ENCODE results near the gene UBE3D. TPM values are rescaled to one million over a fixed set of nuclear protein-coding genes. Genes with fewer than 3 reads are reported as not detected.

UBE3D gene
- total RNA-seq, 2 donors from 2014 or later, result 3.6 TPM

- no peak for DNase-seq (ENCODE audit: low spot score)
- intact Hi-C loops (cut with DNase I), result no loop called here
Observed at GRCh38 chr6:82987416-82987815, 78.2 kb downstream of the UBE3D start.

- DNase-seq (ENCODE audit: low spot score), result no peak
- intact Hi-C loops (cut with DNase I), result no loop called here
Observed at GRCh38 chr6:82984720-82985119, 80.9 kb downstream of the UBE3D start.

GRCh38 chr6:82980086-82980485, 85.6 kb downstream of the UBE3D start:
- intact Hi-C loops (cut with DNase I), result no loop called here
- no peak for DNase-seq (ENCODE audit: low spot score)

GRCh38 chr6:82979657-82980056, 86.0 kb downstream of the UBE3D start:
- no peak for DNase-seq (ENCODE audit: low spot score)
- intact Hi-C loops (cut with DNase I), result no loop called here

GRCh38 chr6:82978362-82978945, 87.2 kb downstream of the UBE3D start:
- intact Hi-C loops (cut with DNase I), result no loop called here
- no peak for DNase-seq (ENCODE audit: low spot score)

- no peak for DNase-seq (ENCODE audit: low spot score)
- intact Hi-C loops (cut with DNase I), result no loop called here
Observed at GRCh38 chr6:82976179-82976578, 89.5 kb downstream of the UBE3D start.

- intact Hi-C loops (cut with DNase I), result no loop called here
- DNase-seq (ENCODE audit: low spot score), result no peak
Observed at GRCh38 chr6:82971877-82972460, 93.7 kb downstream of the UBE3D start.

GRCh38 chr6:82970839-82971238, 94.8 kb downstream of the UBE3D start:
- no peak for DNase-seq (ENCODE audit: low spot score)
- intact Hi-C loops (cut with DNase I), result no loop called here

GRCh38 chr6:82968708-82969107, 96.9 kb downstream of the UBE3D start:
- intact Hi-C loops (cut with DNase I), result no loop called here
- no peak for DNase-seq (ENCODE audit: low spot score)

- DNase-seq (ENCODE audit: low spot score), result no peak
- intact Hi-C loops (cut with DNase I), result no loop called here
Observed at GRCh38 chr6:82963191-82963925, 102.3 kb downstream of the UBE3D start.

GRCh38 chr6:82959385-82959941, 106.2 kb downstream of the UBE3D start:
- intact Hi-C loops (cut with DNase I), result no loop called here
- DNase-seq (ENCODE audit: low spot score), result no peak

GRCh38 chr6:82958551-82958950, 107.1 kb downstream of the UBE3D start:
- intact Hi-C loops (cut with DNase I), result no loop called here
- no peak for DNase-seq (ENCODE audit: low spot score)

- intact Hi-C loops (cut with DNase I), result no loop called here
- DNase-seq (ENCODE audit: low spot score), result no peak
Observed at GRCh38 chr6:82957868-82958245, 107.8 kb downstream of the UBE3D start.

GRCh38 chr6:82957171-82957867, 108.3 kb downstream of the UBE3D start:
- intact Hi-C loops (cut with DNase I), result no loop called here

GRCh38 chr6:82955841-82956240, 109.8 kb downstream of the UBE3D start:
- intact Hi-C loops (cut with DNase I), result no loop called here
- no peak for DNase-seq (ENCODE audit: low spot score)

More at GRCh38 chr6:82957171-82957867, 108.3 kb downstream of the UBE3D start:
- no peak for DNase-seq (ENCODE audit: low spot score)

- intact Hi-C loops (cut with DNase I), result no loop called here
- no peak for DNase-seq (ENCODE audit: low spot score)
Observed at GRCh38 chr6:82954937-82955577, 110.6 kb downstream of the UBE3D start.

- no peak for DNase-seq (ENCODE audit: low spot score)
- intact Hi-C loops (cut with DNase I), result no loop called here
Observed at GRCh38 chr6:82954356-82954755, 111.3 kb downstream of the UBE3D start.

- intact Hi-C loops (cut with DNase I), result no loop called here
- no peak for DNase-seq (ENCODE audit: low spot score)
Observed at GRCh38 chr6:82953871-82954270, 111.8 kb downstream of the UBE3D start.

GRCh38 chr6:82951935-82952334, 113.7 kb downstream of the UBE3D start:
- intact Hi-C loops (cut with DNase I), result no loop called here
- no peak for DNase-seq (ENCODE audit: low spot score)

GRCh38 chr6:82951389-82951788, 114.3 kb downstream of the UBE3D start:
- intact Hi-C loops (cut with DNase I), result no loop called here

More at GRCh38 chr6:82951389-82951788, 114.3 kb downstream of the UBE3D start:
- no peak for DNase-seq (ENCODE audit: low spot score)

All from posterior vena cava (tissue), 2 donors.